Hypothalamus (tissue), 51 donors: Measurements from ENCODE around the gene HERC2.
"Not testable (repeated sequence)": the region's sequence is repeated elsewhere in the genome, so short reads cannot be mapped to it uniquely, and the experiment has no call there.

Source experiments
- DNase-seq, 51 donors: peaks; one replicate each; lab custom pipeline; 2025; lab: John Stamatoyannopoulos, UW

HERC2 gene

DNA sequence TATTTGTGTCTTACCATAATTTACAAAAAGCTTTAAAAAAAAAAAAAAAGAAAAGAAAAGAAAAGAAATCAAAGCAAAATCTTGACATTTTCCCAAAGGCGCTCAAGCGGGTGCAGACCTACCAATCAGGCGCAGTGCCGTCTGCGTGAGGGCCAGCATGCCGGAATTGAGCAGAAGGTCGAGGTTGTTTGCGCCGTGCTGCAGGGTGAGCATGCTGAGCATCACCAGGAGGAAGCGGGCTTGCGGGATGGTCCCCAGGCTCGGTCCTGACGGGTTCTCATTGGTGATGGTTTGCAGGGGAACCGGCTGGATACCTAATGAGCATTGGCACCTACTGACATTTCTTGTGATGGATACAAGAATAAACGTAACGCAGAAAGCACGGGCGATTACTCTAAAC, 93.9 kb downstream of the HERC2 start:
- DNase-seq, result no peak

DNA sequence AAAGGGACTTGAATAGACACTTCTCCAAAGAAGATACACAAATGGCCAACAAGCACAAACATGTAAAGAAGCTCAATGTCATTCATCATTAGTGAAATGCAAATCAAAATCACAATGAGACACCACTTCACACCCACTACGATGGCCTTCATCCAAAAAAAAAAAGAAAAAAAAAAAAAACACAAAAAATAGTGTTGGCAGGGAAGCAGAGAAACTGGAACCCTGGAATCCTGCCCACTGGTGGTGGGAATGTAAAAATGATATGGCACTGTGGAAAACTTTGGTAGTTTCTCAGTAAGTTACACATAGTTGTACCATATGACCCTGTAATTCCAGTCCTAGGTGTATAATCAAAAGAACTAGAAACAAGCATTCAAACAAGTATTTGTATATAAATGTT, 94.7 kb downstream of the HERC2 start:
- DNase-seq, result not testable (repeated sequence)

GRCh38 chr15:28222612-28223011, 99.4 kb downstream of the HERC2 start:
- not testable (repeated sequence) for DNase-seq

DNA sequence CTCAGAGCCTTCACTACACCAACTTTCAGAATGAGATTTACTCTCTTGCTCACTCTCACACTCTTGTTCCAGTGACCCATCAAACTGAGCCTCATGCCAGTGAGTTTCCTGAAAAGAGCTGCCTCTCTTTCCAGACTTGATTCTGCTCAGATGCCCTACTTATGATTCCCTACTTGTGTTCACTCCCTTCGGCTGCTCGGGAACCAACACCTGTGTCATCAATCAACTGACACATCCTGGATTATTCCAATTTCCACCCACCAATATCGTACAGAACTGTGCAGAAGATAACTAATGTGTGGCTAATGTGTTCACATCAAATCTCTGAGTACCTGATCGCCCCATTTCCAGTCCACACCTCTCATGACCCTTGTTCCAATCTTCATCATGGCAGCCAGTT, 100.3 kb downstream of the HERC2 start:
- DNase-seq, result not testable (repeated sequence)

DNA sequence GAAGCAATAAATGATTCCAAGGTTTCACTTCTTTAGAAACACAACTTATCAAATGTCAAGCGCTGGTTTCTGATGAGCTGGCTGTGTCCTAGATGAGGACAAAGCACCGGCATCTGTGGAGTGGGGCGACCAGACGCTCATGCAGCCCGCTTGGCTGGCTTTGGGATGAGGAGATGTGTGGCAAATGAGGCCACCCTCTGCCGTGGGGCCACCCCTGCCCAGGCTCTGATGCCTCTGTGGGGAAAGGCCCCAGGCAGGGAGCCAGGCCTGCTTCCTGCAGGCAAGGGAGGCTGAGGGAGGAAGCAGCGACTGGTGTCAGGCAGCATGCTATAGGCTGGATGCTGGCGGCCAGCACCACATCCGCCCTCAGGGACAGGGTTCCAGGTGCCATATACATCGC, 102.9 kb downstream of the HERC2 start:
- DNase-seq, result no peak

GRCh38 chr15:28216946-28217546, 104.9 kb downstream of the HERC2 start:
- DNase-seq, result not testable (repeated sequence)

DNA sequence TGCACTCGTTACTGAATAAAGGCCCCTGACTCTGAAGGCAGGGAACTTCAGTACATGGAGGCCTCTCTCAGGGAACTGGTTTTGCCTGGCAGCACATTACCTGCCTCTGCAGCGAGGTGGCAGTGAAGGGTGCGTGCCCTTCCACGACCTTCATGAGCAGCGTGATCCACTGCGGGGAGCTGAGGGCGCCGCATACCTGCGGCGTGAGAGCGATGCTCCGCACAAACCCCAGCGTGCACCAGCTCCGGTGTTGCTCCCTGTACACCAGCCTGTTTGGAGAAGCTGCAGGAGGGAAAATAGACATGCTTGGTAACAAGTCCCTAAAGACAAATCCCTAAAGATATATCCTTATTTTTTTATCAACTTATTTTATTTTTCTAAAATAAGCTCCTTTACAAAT, 106.5 kb downstream of the HERC2 start:
- DNase-seq, result not testable (repeated sequence)

DNA sequence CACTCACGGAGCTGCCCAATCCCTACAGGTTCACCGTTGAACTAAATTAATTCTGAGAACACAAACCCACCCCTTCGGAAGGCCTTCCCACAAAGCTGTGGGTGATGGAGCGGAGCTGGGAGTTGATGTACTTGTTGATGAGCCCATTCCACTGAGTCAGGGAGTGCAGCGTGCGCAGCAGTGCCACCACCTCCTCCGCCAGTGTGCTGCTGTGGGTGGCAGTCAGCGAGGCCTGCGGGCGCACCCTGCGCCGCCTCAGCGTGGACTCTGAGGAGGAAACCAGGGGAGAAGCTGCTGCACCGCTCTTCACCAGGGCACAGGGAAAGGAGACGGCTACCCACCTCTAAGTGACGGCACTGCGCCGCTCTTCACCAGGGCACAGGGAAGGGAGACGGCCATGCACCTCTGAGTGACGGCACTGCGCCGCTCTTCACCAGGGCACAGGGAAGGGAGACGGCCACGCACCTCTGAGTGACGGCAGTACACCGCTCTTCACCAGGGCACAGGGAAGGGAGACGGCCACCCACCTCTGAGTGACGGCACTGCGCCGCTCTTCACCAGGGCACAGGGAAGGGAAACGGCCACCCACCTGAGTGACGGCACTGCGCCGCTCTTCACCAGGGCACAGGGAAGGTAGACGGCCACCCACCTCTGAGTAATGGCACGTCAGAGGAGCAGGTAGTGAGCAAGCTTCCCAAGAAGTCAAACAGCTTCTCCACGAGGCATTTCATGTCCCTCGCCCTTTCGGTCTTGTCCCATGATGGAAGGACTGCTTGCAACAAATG, 107.8 kb downstream of the HERC2 start:
- not testable (repeated sequence) for DNase-seq

GRCh38 chr15:28213393-28213792, 108.6 kb downstream of the HERC2 start:
- not testable (repeated sequence) for DNase-seq

DNA sequence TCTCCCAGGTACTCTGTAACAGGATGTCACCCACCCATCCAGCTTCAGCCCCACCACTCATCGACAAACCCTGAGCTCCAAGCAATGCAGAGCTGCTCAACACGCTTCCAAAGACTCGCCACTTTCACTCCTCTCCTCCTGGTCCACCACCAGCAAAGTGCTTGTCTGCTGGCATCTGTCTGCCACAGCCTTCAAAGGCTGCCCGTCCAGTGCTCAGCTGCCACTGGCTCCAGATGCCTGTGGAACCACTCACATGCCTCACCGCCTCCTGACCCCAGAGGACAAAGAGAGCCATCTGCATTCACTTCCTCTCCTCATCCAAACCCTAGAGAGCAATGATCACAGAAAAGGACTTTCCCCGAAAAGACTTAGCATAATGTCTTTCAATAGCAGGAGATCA, 113.4 kb downstream of the HERC2 start:
- peak in 13 of 51 donors; percentile 6 to 47 (median 27) for DNase-seq

- DNase-seq, result not testable (repeated sequence)
These were observed 116.3 kb downstream of the HERC2 start for GRCh38 chr15:28205640-28206039.

DNA sequence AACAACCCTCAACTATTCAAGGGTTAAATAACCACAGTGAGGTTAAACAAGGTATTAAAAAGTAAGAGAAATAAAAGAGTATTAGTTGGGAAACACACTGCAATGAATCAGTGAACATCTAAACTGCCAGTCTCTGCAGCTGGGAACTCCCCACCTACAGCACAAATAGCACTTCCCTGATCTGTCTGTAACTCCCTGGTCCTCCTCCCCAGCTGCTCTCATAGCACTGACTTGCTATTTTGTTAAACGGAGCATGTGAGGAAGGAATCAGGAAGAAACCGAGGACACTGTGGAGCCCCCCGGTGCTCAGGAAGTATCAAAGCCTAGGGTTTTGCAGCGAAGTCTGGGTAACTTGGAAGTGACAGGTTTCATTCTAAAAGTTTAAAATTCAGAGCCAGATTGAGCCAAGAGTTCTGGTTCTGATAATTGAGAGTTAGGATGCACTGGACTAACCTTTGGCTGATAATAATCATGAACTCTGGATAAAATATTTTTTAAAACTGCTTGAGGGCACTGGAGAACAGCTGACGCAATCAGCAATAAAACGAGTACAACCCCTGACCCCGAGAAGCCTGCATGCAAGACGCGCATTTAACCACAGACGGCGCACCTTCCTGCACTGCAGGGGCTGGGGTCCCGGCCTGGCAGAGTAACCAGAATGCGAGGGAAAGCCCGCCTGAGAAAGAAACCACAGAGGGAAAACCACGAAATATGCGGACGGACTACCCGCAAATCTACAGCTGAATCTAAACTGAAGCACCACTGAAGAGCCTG, 118.7 kb downstream of the HERC2 start:
- DNase-seq, result not testable (repeated sequence)

- peak in 2 of 51 donors; percentile 9 to 33 for DNase-seq
These were observed 119.9 kb downstream of the HERC2 start for GRCh38 chr15:28202124-28202523.

- not testable (repeated sequence) for DNase-seq
These were observed 123.8 kb downstream of the HERC2 start for GRCh38 chr15:28198215-28198614.

DNA sequence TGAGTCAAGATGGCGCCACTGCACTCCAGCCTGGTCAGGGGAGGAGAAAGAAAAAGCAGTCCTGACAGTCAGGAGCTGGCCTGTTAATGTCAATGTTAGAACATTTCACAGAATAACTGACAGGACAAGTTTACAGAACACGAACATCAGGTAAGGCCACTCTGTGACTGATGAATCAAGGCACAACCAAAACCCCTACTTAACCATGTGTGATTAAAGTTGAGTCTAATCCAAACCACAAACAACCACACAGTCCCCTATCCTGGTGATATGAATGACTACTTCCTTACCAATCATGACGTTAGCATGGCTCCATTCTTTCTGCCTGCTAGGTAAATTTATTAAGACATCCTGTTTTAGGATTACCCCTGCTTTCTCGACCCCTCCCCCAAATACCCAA, 124.3 kb downstream of the HERC2 start:
- not testable (repeated sequence) for DNase-seq

DNA sequence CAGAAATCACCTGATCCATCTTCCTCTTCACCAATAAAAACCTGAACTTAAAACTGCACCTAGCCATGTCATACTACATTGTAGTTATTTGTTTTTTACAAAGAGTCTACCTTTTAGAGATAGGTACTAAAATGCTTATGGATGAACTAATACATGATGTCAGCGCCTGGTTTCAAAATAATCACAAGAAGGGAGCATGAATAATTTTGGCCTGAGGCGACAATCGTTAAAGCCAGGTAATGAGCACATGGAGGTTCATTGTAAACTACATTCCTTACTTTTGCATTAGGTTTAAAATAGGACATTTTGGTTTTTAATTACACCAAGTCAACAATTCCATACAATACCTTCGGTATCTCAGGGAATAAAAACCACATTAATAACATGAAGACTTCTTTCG, 125.4 kb downstream of the HERC2 start:
- not testable (repeated sequence) for DNase-seq

DNA sequence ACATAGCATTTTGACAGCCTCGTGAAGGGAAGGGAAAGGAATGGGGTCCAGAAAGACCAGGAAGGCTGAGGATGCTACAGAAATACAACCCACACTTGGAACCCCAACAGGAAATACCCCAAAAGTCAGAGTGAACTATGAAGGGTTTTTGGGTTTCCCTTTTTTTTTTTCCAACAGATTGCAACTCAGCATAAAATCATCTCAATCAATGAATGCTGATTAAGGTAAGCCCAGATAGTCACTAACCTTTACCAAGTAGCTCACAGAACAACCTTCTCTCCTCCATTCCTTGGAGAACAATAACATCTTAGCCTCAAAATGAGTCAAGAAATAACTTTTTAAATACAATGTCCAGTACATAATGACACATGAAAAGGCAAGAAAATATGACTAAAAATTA, 129.2 kb downstream of the HERC2 start:
- DNase-seq, result no peak

DNA sequence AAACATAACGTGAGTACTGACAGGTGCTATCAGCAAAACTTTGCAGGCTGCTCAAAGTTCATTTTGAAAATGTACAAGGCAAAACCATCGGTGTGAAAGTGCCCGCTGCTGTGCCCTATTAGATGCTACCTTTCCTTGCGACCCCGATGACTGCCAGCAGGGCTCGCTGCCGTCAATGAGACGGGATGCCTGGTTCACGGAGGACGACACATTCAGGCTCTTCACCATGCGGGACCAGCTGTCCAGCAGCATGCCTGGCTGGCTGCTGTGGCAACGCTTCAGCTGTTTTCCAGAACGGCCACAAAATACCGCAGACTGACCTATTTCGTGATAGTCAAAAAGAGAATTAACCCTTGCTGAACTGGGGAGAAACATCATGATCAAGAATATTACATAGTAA, 130.1 kb downstream of the HERC2 start:
- peak in 43 of 51 donors; percentile 2 to 86 (median 56) for DNase-seq

DNA sequence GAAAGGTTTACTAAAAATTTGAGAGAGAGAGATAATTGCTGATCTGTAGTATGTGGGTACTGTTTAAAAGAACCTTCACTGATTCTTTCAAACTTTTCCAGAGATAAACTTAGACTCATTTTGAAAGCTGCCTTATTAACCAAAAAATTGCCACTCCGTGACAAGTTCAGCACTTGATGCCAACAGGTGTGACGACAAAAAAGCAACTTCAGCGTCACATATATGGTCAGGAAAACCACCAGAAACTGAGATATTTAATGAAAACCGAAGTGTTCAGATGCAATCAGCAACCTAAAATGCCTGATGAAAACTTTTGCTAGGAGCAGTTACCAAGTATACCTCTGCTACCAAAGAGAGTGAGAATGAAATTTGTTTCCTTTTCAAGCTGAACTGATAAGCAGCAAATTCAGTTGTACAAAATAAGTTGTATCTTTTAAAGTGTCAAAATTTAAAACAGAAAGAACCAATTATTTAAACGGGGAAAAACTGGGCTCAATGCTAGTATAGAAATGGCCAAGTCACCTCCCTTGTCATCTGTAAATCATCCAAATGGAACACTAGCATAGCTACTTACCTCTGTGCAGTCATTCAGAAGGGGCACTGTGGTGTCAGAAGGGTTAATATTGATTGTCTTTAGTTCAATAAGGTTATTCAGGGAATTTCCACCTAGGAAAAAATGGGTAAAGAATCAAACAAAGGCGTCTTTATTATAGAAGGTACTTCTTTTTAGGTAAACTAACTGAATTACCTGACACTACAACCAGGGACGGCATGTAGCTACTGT, 131.4 kb downstream of the HERC2 start:
- no peak for DNase-seq

DNA sequence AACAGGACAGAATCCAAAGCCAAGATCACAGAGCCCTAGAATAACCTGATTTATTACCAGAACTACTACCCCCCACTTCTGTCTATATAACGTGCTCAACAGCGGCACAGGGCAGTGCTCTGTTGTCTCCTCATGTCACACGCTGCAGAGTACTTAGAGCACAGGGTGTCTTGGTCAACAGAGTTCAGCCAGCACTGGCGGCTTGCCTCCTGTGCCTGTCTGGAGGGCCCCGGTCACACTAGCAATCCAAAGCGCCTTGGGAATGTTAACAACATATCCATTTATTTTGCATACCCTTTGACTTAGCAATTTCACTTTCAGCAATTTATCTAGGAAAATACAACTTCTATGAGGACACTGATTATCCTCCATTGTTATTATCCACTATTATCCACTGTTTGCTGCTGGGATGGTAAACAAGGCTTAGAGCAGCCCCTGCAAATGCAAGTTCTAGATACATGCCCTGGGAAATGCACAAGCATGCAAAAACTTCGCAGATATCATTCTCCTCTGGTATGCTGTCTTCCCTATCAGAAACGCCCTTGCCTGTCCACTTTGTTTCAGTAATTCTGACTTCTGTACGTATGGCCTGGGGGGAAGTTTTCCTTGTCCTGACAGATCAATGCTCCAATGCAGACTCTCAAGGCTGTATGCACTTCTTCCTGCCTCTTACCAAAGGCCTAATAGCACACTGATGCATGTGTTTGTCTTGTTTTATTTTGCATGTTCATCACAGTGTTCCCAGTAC, 136.7 kb downstream of the HERC2 start:
- peak in 4 of 51 donors; percentile 22 to 36 (median 28) for DNase-seq
